GM12892 (cell line): Measurements from ENCODE around the gene NAA35.

Experiments
- POLR2A ChIP-seq: IDR thresholded peaks from 2 replicates; pipeline ENCODE4 v1.6.1; 2011; ENCODE audit warnings: low read depth, low read length, control low read depth
- TAF1 ChIP-seq: IDR thresholded peaks from 2 replicates; pipeline ENCODE4 v1.6.1; 2011; ENCODE audit warnings: low read depth, mild to moderate bottlenecking, control low read depth, low read length, borderline replicate concordance

DNA sequence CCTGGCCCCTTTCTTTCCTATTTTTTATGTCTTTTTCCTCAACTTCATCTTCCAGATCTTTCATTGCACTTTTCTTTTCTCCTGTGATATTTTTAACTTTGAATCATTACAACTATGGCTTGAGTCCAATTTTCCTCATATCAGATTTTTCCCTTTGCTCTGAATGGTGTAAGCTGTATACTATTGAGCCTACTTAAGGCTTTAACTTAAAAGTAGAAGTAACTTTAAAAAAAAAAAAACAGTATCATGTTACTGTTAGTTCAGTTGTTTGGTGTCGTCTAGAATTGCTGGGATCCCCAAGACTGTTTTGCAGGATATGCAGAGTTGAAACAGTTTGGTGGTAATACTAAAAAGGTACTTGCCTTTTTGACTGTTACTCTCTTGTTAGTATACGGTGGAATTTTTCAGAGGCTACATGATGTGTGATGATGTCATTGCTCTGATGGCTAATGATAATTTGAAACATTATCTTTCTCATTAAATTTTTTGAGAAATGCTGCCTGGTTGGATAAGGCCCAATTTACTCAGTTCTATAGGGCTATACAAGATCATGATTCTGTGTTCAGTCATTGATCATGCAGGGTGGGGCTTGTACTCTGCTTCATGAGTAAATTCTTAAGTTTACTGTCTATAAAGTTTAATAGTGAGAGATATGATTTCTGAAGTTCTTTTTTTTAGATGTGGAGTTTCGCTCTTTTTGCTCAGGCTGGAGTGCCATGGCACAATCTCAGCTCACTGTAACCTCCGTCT lies 8.8 kb downstream of the NAA35 start:
- no peak for TF ChIP-seq POLR2A
- TF ChIP-seq TAF1: no peak
